ENCODE measurements around the gene CPS1. TPM values are rescaled to one million over a fixed set of nuclear protein-coding genes. Genes with fewer than 3 reads are reported as not detected.

Gene CPS1
- total RNA-seq, 2 experiments from 2014 or later: 0.41 to 0.67 TPM

- Mint-ChIP-seq H3K4me3 (no peak overlapping the region), H3K36me3 (ENCODE audit: low read depth) (no peaks in the 10 kb centered on the region), H3K4me1 (ENCODE audit: low read depth) (no peaks in the 10 kb centered on the region), H3K27ac (no peak overlapping the region), H3K9me3 (no peaks in the 10 kb centered on the region), H3K27me3 (no peaks in the 10 kb centered on the region)
- intact Hi-C loops (cut with DNase I, micrococcal nuclease): no loop called here
- Histone ChIP-seq H3K27me3 (ENCODE audit: control insufficient read depth in 1 of 2, insufficient read depth in 2 of 2, low read length in 2 of 2) (no peaks in the 10 kb centered on the region), H3K4me1 (ENCODE audit: insufficient read depth, low read length) (no peaks in the 10 kb centered on the region), H3K27ac (ENCODE audit: low read depth in 1 of 2, low read length in 2 of 2) (no peak overlapping the region), H3K9me3 (ENCODE audit: control insufficient read depth in 1 of 2, insufficient read depth in 1 of 2, low read length in 2 of 2) (no peaks in the 10 kb centered on the region), H3K36me3 (ENCODE audit: insufficient read depth, low read length) (no peaks in the 10 kb centered on the region), H3K4me3 (ENCODE audit: low read length) (no peak overlapping the region)
- ChIA-PET POLR2A (no interaction called here), CTCF (interaction anchor here (0.6 kb wide), 1 partner anchor 12 kb away, joined by 3 read pairs; no protein-coding TSS in a partner anchor)
- no peak for DNase-seq
- TF ChIP-seq CTCF (IDR thresholded peaks at IDR 0.05): no peak
- ATAC-seq (ENCODE audit: poor library complexity): no peak
Measured at GRCh38 chr2:210715560-210716082, 159.2 kb downstream of the CPS1 start.

- H3K36me3 ChIP-seq (ENCODE audit: insufficient read depth, low read length): no peaks in the 10 kb centered on the region
- Mint-ChIP-seq H3K9me3 (no peaks in the 10 kb centered on the region), H3K27ac (no peak overlapping the region), H3K4me1 (ENCODE audit: low read depth) (no peaks in the 10 kb centered on the region), H3K4me3 (no peak overlapping the region), H3K27me3 (no peaks in the 10 kb centered on the region), H3K36me3 (ENCODE audit: low read depth) (no peaks in the 10 kb centered on the region)
- ATAC-seq (ENCODE audit: poor library complexity) (no peak), DNase-seq (no peak)
- TF ChIP-seq CTCF (IDR thresholded peaks at IDR 0.05): no peak
- H3K27me3 ChIP-seq (ENCODE audit: control insufficient read depth in 1 of 2, insufficient read depth in 2 of 2, low read length in 2 of 2): no peaks in the 10 kb centered on the region
- no peaks in the 10 kb centered on the region for H3K9me3 ChIP-seq (ENCODE audit: control insufficient read depth in 1 of 2, insufficient read depth in 1 of 2, low read length in 2 of 2)
- intact Hi-C loops (cut with DNase I, micrococcal nuclease): no loop called here
- no peak overlapping the region for H3K4me3 ChIP-seq (ENCODE audit: low read length)
- H3K4me1 ChIP-seq (ENCODE audit: insufficient read depth, low read length): no peaks in the 10 kb centered on the region
- ChIA-PET CTCF (no interaction called here), POLR2A (no interaction called here)
- H3K27ac ChIP-seq (ENCODE audit: low read depth in 1 of 2, low read length in 2 of 2): no peak overlapping the region
Measured at GRCh38 chr2:210718503-210718902, 162.1 kb downstream of the CPS1 start.

- Histone ChIP-seq H3K9me3 (ENCODE audit: control insufficient read depth in 1 of 2, insufficient read depth in 1 of 2, low read length in 2 of 2) (no peaks in the 10 kb centered on the region), H3K4me1 (ENCODE audit: insufficient read depth, low read length) (no peaks in the 10 kb centered on the region), H3K27ac (ENCODE audit: low read depth in 1 of 2, low read length in 2 of 2) (no peak overlapping the region), H3K36me3 (ENCODE audit: insufficient read depth, low read length) (no peaks in the 10 kb centered on the region), H3K27me3 (ENCODE audit: control insufficient read depth in 1 of 2, insufficient read depth in 2 of 2, low read length in 2 of 2) (no peaks in the 10 kb centered on the region), H3K4me3 (ENCODE audit: low read length) (no peak overlapping the region)
- Mint-ChIP-seq H3K9me3 (no peaks in the 10 kb centered on the region), H3K36me3 (ENCODE audit: low read depth) (no peaks in the 10 kb centered on the region), H3K4me1 (ENCODE audit: low read depth) (no peaks in the 10 kb centered on the region), H3K4me3 (no peak overlapping the region), H3K27ac (no peak overlapping the region), H3K27me3 (no peaks in the 10 kb centered on the region)
- no peak for DNase-seq
- no peak for TF ChIP-seq CTCF (IDR thresholded peaks at IDR 0.05)
- ChIA-PET CTCF (no interaction called here), POLR2A (no interaction called here)
- ATAC-seq (ENCODE audit: poor library complexity): no peak
- intact Hi-C loops (cut with DNase I, micrococcal nuclease): no loop called here
Measured at GRCh38 chr2:210722092-210722491, 165.7 kb downstream of the CPS1 start.
